ENCODE data around the gene ALG12. TPM values are rescaled to one million over a fixed set of nuclear protein-coding genes. Genes with fewer than 3 reads are reported as not detected.

The ALG12 gene
- total RNA-seq, 2 experiments from 2014 or later, result 16.3 to 17.4 TPM

DNA sequence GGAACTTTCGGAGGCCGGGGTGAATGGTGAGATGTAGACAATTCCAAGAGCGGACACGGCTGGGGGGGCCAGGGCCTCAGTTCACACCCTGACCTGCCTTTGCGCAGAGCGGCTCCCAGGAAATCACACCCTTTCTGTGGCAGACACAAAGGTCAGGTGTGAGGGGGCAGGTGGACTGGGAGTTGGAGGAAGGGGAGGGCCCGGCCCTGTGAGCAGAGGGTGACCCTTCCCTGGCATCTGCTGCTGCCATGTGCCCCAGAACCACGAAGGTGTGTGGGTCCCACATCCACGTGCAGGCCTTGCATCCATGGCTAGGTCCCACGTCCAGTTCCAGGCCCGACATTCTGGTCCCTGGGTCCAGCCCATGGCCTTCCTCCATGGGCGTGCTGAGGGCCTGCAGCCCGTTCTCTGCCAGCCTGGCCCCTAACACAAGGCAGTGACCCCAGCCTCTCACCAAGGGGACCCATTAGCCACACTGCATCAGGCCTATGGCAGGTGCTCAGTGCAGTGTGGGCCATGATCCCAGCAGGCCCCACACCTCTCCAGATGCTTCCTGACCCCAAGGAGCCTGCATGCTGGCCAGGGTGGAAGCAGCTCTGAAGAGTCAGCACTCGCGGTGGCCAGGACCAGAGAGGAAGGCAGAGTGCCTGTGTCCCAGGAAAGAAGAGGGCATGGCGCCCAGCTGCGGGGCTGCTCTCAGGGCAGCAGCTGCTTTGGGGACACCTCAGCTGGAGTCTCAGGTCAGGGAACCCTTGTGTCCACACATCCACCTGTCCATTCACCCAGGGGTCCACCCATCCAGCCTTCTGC lies 23.5 kb upstream of the ALG12 start:
- ATAC-seq (no peak), DNase-seq (no peak)
- ChIA-PET CTCF (interaction anchor here (1.7 kb wide), 1 partner anchor 89 kb away, joined by 5 read pairs; no protein-coding TSS in a partner anchor), POLR2A (no interaction called here)
- no peaks in the 10 kb centered on the region for H3K27me3 Mint-ChIP-seq (ENCODE audit: low read depth)
- no peak overlapping the region for H3K4me3 Mint-ChIP-seq
- H3K9me3 Mint-ChIP-seq (ENCODE audit: insufficient read depth), result peaks cover 3% of the 10 kb centered on the region
- peaks cover 18% of the 10 kb centered on the region for H3K4me1 Mint-ChIP-seq (ENCODE audit: low read depth)
- no peaks in the 10 kb centered on the region for H3K36me3 Mint-ChIP-seq (ENCODE audit: low read depth)
- H3K27ac Mint-ChIP-seq, result no peak overlapping the region

DNA sequence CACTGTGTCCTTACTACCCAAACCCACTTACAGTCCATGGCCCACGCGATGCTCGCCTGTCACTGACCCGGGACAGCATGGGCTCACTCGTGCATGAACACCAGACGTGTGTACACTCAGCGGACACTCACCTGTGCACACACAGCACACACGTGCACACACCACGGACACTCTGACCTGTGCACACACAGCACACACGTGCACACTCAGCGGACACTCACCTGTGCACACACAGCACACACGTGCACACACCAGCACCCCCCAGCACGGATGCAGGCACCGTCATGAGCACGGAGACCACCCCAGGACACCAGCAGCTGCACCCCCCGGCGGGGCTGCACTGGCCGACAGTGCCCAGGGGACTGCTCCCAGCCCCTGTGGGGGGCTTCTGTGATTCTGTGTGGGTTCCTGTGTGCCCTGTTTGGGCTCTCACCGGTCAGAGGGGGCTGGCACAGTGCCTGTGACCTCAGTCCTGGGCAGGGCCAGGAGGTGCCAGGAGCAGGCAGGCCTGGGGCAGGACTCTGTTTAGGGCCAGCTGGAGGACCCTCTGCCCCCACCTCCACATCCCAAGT lies 20.4 kb upstream of the ALG12 start:
- H3K4me3 Mint-ChIP-seq, result no peak overlapping the region
- H3K9me3 Mint-ChIP-seq (ENCODE audit: insufficient read depth), result no peaks in the 10 kb centered on the region
- no peaks in the 10 kb centered on the region for H3K27me3 Mint-ChIP-seq (ENCODE audit: low read depth)
- ChIA-PET POLR2A (interaction anchor here (1.1 kb wide), 1 partner anchor 22 kb away, joined by 4 read pairs; the partner anchor contains the start of gene PIM3), CTCF (interaction anchor here (1.8 kb wide), 1 partner anchor 8 kb away, joined by 9 read pairs; no protein-coding TSS in a partner anchor)
- H3K36me3 Mint-ChIP-seq (ENCODE audit: low read depth), result no peaks in the 10 kb centered on the region
- H3K27ac Mint-ChIP-seq, result peak overlapping the region; percentile 43
- peaks cover 10% of the 10 kb centered on the region for H3K4me1 Mint-ChIP-seq (ENCODE audit: low read depth)
- ATAC-seq (no peak), DNase-seq (peak; percentile 19)

GRCh38 chr22:49937758-49938564 lies 19.7 kb upstream of the ALG12 start:
- peaks cover 2% of the 10 kb centered on the region for H3K36me3 Mint-ChIP-seq (ENCODE audit: low read depth)
- ChIA-PET CTCF (no interaction called here), POLR2A (no interaction called here)
- H3K4me3 Mint-ChIP-seq, result no peak overlapping the region
- H3K9me3 Mint-ChIP-seq (ENCODE audit: insufficient read depth), result no peaks in the 10 kb centered on the region
- peak; percentile 21 for DNase-seq
- H3K27ac Mint-ChIP-seq, result no peak overlapping the region
- no peaks in the 10 kb centered on the region for H3K27me3 Mint-ChIP-seq (ENCODE audit: low read depth)
- peaks cover 16% of the 10 kb centered on the region for H3K4me1 Mint-ChIP-seq (ENCODE audit: low read depth)
- ATAC-seq, result no peak

- ATAC-seq (no peak), DNase-seq (no peak)
- CTCF ChIA-PET, result interaction anchor here (1.2 to 1.4 kb wide), 2 partner anchors 23 to 87 kb away, joined by 3 read pairs; partner anchors contain the start of gene PIM3
Observed at GRCh38 chr22:49936973-49937757, 18.9 kb upstream of the ALG12 start.

GRCh38 chr22:49936018-49936972 lies 18.1 kb upstream of the ALG12 start:
- peak; percentile 87 for ATAC-seq
- ChIA-PET CTCF (interaction anchor here (1.0 to 1.4 kb wide), 3 partner anchors 24 to 94 kb away, joined by 3 read pairs; partner anchors contain the start of gene PIM3), POLR2A (interaction anchor here (0.8 to 1.5 kb wide), 9 partner anchors 11 to 35 kb away, joined by 3 to 10 read pairs (median 4); partner anchors contain the start of genes ALG12, CRELD2 and PIM3)
- peak; percentile 93 for DNase-seq
- Mint-ChIP-seq H3K27me3 (ENCODE audit: low read depth) (no peaks in the 10 kb centered on the region), H3K9me3 (ENCODE audit: insufficient read depth) (no peaks in the 10 kb centered on the region), H3K4me3 (peak overlapping the region; percentile 68), H3K27ac (peak overlapping the region; percentile 81), H3K36me3 (ENCODE audit: low read depth) (peaks cover 2% of the 10 kb centered on the region), H3K4me1 (ENCODE audit: low read depth) (peaks cover 22% of the 10 kb centered on the region)

More at GRCh38 chr22:49936973-49937757, 18.9 kb upstream of the ALG12 start:
- Mint-ChIP-seq H3K36me3 (ENCODE audit: low read depth) (peaks cover 2% of the 10 kb centered on the region), H3K27me3 (ENCODE audit: low read depth) (no peaks in the 10 kb centered on the region), H3K9me3 (ENCODE audit: insufficient read depth) (no peaks in the 10 kb centered on the region), H3K4me1 (ENCODE audit: low read depth) (peaks cover 19% of the 10 kb centered on the region), H3K27ac (peak overlapping the region; percentile 81), H3K4me3 (peak overlapping the region; percentile 68)
- POLR2A ChIA-PET, result interaction anchor here (1.2 to 1.5 kb wide), 5 partner anchors 22 to 34 kb away, joined by 3 to 10 read pairs (median 4); partner anchors contain the start of gene PIM3

DNA sequence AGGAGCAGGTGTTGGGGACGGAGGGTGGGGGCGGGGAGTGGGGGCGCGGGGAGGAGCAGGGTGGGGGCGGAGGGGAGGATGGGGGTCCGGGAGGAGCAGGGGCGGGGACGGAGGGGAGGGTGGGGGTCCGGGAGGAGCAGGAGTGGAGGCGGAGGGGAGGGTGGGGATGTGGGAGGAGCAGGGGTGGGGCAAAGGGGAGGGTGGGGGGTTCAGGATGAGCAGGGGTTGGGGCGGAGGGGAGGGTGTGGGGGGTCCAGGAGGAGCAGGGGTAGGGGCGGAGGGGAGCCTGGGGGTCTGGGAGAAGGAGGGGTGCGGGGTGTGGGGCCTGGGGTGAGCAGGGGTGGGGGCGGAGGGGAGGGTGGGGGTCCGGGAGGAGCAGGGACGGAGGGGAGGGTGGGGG lies 17.3 kb upstream of the ALG12 start:
- Mint-ChIP-seq H3K36me3 (ENCODE audit: low read depth) (peaks cover 2% of the 10 kb centered on the region), H3K9me3 (ENCODE audit: insufficient read depth) (no peaks in the 10 kb centered on the region), H3K27me3 (ENCODE audit: low read depth) (no peaks in the 10 kb centered on the region), H3K4me3 (peak overlapping the region; percentile 68), H3K27ac (peak overlapping the region; percentile 46), H3K4me1 (ENCODE audit: low read depth) (peaks cover 30% of the 10 kb centered on the region)
- ATAC-seq (no peak), DNase-seq (peak; percentile 63)
- CTCF ChIA-PET, result interaction anchor here (1.0 to 1.4 kb wide), 3 partner anchors 25 to 95 kb away, joined by 3 read pairs; partner anchors contain the start of gene PIM3
- POLR2A ChIA-PET, result interaction anchor here (1.0 to 1.5 kb wide), 6 partner anchors 10 to 36 kb away, joined by 3 to 10 read pairs (median 4); partner anchors contain the start of genes ALG12, CRELD2 and PIM3

DNA sequence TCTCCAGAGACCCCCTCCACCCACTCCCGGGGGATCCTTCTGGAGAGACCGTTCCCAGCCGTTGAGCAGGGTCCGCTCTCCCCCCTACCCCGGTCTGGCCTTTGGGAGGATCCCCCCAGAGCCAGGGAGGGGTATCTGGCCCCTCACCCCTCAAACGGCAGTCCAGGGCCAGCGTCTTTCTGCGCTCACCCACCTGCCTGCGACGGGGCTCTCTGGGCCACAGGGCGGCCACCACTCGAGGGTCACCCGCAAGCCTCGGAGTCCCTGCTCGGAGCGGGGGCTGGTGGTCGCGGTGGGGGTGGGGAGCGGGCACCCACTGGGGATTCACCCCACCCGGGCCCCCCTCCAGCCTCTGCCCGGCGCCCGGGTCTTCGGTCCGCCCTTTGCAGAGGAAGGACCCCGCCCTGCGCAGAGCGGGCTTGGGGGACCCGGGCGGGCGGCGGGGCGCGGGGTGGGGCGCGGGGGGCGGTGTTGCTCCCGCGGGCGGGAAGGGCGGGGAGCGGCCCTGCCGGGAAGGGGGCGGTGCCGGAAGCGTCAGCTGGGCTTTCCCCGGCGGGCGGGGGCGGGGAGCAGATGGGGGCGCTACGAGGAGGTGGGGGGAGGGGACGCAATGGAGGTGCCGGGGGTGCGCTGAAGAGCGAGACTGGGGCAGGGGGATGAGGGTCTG lies 16.8 kb upstream of the ALG12 start:
- Mint-ChIP-seq H3K4me3 (peak overlapping the region; percentile 56), H3K36me3 (ENCODE audit: low read depth) (peaks cover 2% of the 10 kb centered on the region), H3K27ac (no peak overlapping the region), H3K9me3 (ENCODE audit: insufficient read depth) (no peaks in the 10 kb centered on the region), H3K4me1 (ENCODE audit: low read depth) (peaks cover 33% of the 10 kb centered on the region), H3K27me3 (ENCODE audit: low read depth) (no peaks in the 10 kb centered on the region)
- CTCF ChIA-PET, result no interaction called here
- DNase-seq (peak; percentile 92), ATAC-seq (peak; percentile 19)
- POLR2A ChIA-PET, result interaction anchor here (1.1 kb wide), 1 partner anchor 9 kb away, joined by 4 read pairs; no protein-coding TSS in a partner anchor

- Mint-ChIP-seq H3K4me3 (peak overlapping the region; percentile 56), H3K27me3 (ENCODE audit: low read depth) (no peaks in the 10 kb centered on the region), H3K27ac (no peak overlapping the region), H3K36me3 (ENCODE audit: low read depth) (peaks cover 2% of the 10 kb centered on the region), H3K4me1 (ENCODE audit: low read depth) (peaks cover 33% of the 10 kb centered on the region), H3K9me3 (ENCODE audit: insufficient read depth) (no peaks in the 10 kb centered on the region)
- POLR2A ChIA-PET, result no interaction called here
- ATAC-seq, result no peak
- CTCF ChIA-PET, result interaction anchor here (5.3 kb wide), 1 partner anchor 96 kb away, joined by 90 read pairs; no protein-coding TSS in a partner anchor
- DNase-seq, result no peak
Observed at GRCh38 chr22:49934160-49934890, 16.1 kb upstream of the ALG12 start.

All from activated CD8-positive, alpha-beta T cell treated with anti-CD3 and anti-CD28 coated beads, Interleukin-2, amount 10 ng/mL, durations not matched to agents 7 days and 5 days (primary cell).